Subcutaneous adipose tissue (tissue), 4 donors: ENCODE results near the gene ASB18. TPM values are rescaled to one million over a fixed set of nuclear protein-coding genes. Genes with fewer than 3 reads are reported as not detected.

Source experiments
- CTCF ChIP-seq: fragments of 450-650 bp; IDR thresholded peaks from one replicate; pipeline ENCODE4 v1.5.1; 2016; ENCODE audit warnings: low read depth, mild to moderate bottlenecking, control low read depth, antibody characterized with exemption, moderate library complexity
- total RNA-seq, 4 donors: library from RNA; depleted of rRNA; stranded (reverse); fragments of >200 nt; gene quantifications; one replicate each; pipeline ENCODE4 v1.1.0, GENCODE V29; 2016

The ASB18 gene
- total RNA-seq: not detected

- TF ChIP-seq CTCF: no peak
These were observed at the start of gene ASB18 for GRCh38 chr2:236264256-236264655. ASB18 (minus strand) TSS chr2:236264406; CDS start chr2:236264345, 61 bp downstream.

GRCh38 chr2:236311286-236311685 lies 47.1 kb upstream of the ASB18 start:
- TF ChIP-seq CTCF: no peak

GRCh38 chr2:236309669-236310029 lies 45.4 kb upstream of the ASB18 start:
- TF ChIP-seq CTCF: no peak

GRCh38 chr2:236308855-236309668 lies 44.9 kb upstream of the ASB18 start:
- TF ChIP-seq CTCF: no peak

GRCh38 chr2:236307641-236308040 lies 43.4 kb upstream of the ASB18 start:
- no peak for TF ChIP-seq CTCF

GRCh38 chr2:236306825-236307540 lies 42.8 kb upstream of the ASB18 start:
- TF ChIP-seq CTCF: no peak

- no peak for TF ChIP-seq CTCF
These were observed 41.9 kb upstream of the ASB18 start for GRCh38 chr2:236305964-236306605.
